Activated T-cell treated with anti-CD3 and anti-CD28 coated beads, Interleukin-2, amount 50 U/mL, for 72 hours (primary cell): ENCODE results near the gene UCN. TPM values are rescaled to one million over a fixed set of nuclear protein-coding genes. Genes with fewer than 3 reads are reported as not detected.
"Not testable (repeated sequence)": the region's sequence is repeated elsewhere in the genome, so short reads cannot be mapped to it uniquely, and the experiment has no call there.

Experiments used
- ATAC-seq, 2 donors: fragments of 150-1000 bp; cut with Tn5 transposase; replicated peaks in 1 of 2; 2 replicates each; pipeline ENCODE4 v1.10.0; 2021; ENCODE audit warnings: moderate library complexity in 2 of 2, mild to moderate bottlenecking in 1 of 2
- DNase-seq, 2 donors: peaks; one replicate each; pipeline ENCODE4 v3.0.0; 2021 to 2022; ENCODE audit warnings: mixed read lengths in 1 of 2
- H3K27ac Mint-ChIP-seq: one replicate; pipeline ENCODE4 v1.8.0; 2022; ENCODE audit warnings: mild to moderate bottlenecking, moderate library complexity, mixed read lengths
- H3K27me3 Mint-ChIP-seq: one replicate; pipeline ENCODE4 v1.8.0; 2022; ENCODE audit warnings: low read depth, mixed read lengths
- H3K36me3 Mint-ChIP-seq, 2 donors: one replicate each; pipeline ENCODE4 v1.8.0; 2022; ENCODE audit warnings: mixed read lengths in 2 of 2, mild to moderate bottlenecking in 1 of 2; ENCODE audit not compliant: insufficient read depth in 2 of 2
- H3K4me1 Mint-ChIP-seq: one replicate; pipeline ENCODE4 v1.8.0; 2022; ENCODE audit warnings: low read depth, mixed read lengths
- H3K4me3 Mint-ChIP-seq, 2 donors: one replicate each; pipeline ENCODE4 v1.8.0; 2022; ENCODE audit warnings: mild to moderate bottlenecking in 2 of 2, mixed read lengths in 2 of 2, moderate library complexity in 2 of 2
- H3K9me3 Mint-ChIP-seq, 2 donors: one replicate each; pipeline ENCODE4 v1.8.0; 2022; ENCODE audit warnings: mixed read lengths in 2 of 2
- total RNA-seq, 2 donors: library from RNA; stranded (reverse); gene quantifications; one replicate each; pipeline ENCODE4 v1.2.3, GENCODE V29; 2022

The UCN gene
- total RNA-seq, 2 donors from 2014 or later: 4.9 to 7.6 TPM

DNA sequence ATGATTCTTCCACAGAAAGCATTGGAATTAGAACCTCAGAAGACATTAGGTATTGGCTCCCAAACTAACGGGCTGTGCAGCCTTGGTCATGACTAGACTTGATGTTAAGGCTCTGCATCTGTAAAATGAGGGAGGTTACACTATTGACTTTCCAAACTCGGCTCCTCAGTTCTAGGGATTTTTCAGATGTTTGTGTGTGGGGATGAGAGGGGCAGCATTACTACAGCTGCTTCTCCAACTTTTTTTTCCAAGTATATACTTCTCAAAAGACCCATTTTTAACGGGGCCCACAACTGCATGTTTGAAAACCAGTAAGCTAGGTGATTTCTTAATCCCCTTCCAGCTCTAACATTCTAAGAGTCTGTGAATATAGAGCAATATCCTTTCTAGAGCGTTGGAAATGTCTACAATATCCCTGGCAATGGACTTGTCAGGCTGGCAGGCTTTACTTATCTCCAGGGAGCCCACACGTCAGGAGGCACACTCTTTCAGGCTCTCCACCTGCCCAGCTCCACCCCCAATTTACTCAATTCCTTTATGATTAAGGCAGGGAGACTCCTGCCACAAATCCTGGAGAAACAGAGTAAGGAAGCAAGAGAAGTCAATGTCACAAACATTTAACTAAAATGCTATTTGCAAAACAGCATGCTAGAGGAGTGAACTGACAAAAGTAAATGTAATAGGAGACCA is 15.5 kb upstream of the UCN start:
- peaks cover 10 to 19% of the 10 kb centered on the region in 2 donors for H3K36me3 Mint-ChIP-seq
- no peaks in the 10 kb centered on the region for H3K9me3 Mint-ChIP-seq
- ATAC-seq (no peak), DNase-seq (no peak)
- H3K4me1 Mint-ChIP-seq: peaks cover 23% of the 10 kb centered on the region
- peak overlapping the region; percentile 97 for H3K27ac Mint-ChIP-seq
- peak overlapping the region; percentile 95 to 99 for H3K4me3 Mint-ChIP-seq
- no peaks in the 10 kb centered on the region for H3K27me3 Mint-ChIP-seq

DNA sequence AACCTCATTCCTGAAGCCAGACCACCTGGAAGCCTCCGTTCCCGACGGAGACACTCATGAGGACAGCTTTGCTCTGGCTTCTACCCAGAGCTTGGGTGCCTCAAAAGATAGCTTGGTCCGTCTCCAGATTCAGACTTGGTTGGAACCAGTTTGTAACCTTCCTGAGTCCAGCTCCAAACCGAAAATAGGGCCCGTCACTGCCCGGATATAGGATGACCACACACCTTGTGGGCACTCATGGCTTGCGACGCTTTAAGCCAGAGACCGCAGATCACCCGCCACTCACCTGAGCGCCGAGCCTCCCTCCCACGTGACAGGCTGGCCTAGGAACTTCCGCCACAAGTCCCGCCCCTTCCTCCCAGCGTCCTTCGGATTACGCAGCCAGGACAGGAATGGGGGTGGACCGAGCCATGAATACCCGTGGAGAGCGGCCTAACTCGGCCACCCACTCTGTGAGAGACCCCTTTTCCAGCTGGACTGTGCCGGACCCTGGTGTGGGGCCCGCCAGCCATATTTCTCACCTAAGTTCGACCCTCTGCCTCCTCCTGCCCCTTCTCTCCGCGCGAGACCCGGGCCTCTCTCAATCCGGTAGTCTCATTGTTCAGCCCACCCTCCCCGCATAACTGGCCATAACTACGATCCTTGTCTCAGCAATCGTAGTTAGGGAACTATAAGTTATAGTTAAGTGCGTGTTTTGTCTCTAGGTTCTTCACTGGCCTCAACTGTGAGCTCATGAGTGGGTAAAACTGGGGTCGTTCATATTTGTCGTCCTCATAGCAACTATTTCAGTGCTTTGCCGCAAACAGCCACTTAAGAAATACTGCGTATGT is 14.7 kb upstream of the UCN start, which contains the start of gene MPV17:
Gene MPV17, minus strand, starts transcription at position 332 of the 830 bp plus-strand sequence. CDS start 580 bp downstream, outside the sequence.
- Mint-ChIP-seq H3K4me1 (peaks cover 23% of the 10 kb centered on the region), H3K27me3 (no peaks in the 10 kb centered on the region), H3K27ac (peak within 1 kb of the TSS; percentile 97), H3K4me3 (peak within 1 kb of the TSS; percentile 95 to 99), H3K36me3 (peaks cover 10 to 19% of the 10 kb centered on the region in 2 donors), H3K9me3 (no peaks in the 10 kb centered on the region)
- DNase-seq: peak; percentile 90 to 92
- peak; percentile 99 for ATAC-seq

DNA sequence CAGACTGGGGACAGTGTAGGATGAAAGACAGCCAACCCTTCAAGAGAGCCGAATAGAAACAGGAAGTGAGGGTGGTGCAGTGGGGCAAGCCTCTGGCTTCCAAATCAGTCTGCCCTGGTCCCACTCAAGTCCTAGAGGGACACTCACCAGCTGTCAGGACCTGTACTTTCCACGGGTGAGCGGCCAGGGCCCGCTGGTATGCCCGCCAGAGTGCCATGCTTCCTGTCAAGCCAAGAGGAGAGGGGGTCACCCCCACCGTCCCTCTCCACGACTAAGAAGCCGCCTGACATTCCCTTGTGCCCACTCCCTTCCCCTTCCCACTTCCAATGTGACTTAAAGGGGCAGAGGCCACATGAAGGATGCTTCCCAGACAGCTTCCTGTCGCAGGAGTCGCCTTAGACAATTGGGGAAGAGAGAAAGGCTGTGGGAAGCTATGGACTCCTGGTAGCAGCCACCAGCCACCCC is 14.1 kb upstream of the UCN start:
- H3K4me1 Mint-ChIP-seq: peaks cover 23% of the 10 kb centered on the region
- H3K36me3 Mint-ChIP-seq: peaks cover 8 to 19% of the 10 kb centered on the region in 2 donors
- peak overlapping the region; percentile 97 for H3K27ac Mint-ChIP-seq
- no peaks in the 10 kb centered on the region for H3K9me3 Mint-ChIP-seq
- DNase-seq: peak; percentile 16 to 29
- peak overlapping the region; percentile 95 to 99 for H3K4me3 Mint-ChIP-seq
- H3K27me3 Mint-ChIP-seq: no peaks in the 10 kb centered on the region
- ATAC-seq: peak; percentile 10 to 27

DNA sequence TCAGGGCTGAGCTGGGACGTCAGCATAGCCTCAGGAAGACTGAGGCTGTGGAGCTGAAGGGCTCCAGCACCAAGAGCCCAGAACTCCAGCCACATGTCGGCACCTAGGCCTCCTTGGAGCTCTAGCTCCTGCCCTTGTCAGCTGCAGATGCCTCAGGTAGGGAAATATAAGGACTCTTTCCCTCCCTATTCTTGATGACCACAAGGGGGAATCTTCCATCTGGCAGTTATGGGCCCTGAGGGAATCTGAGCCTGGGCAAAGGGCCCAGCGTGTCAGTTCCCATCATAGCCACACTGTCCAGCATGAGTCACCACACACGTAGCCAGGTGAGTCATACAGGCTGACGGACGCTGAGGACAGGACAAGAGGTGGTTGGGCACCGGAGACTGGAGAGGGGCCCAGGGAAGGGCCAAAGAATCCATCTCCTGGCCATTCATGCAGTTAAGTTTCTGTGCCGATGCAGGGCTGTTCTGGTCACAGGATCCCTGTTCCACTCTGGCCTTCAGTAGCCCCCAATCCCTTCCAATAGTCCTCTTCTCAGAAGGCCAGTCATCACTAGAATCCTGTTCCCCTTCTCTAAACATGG is 12.8 kb upstream of the UCN start:
- H3K36me3 Mint-ChIP-seq: peaks cover 3 to 10% of the 10 kb centered on the region in 2 donors
- no peaks in the 10 kb centered on the region for H3K9me3 Mint-ChIP-seq
- H3K4me1 Mint-ChIP-seq: peaks cover 23% of the 10 kb centered on the region
- ATAC-seq (no peak), DNase-seq (peak in 1 of 2 donors; percentile 12)
- H3K27ac Mint-ChIP-seq: no peak overlapping the region
- H3K4me3 Mint-ChIP-seq: peak overlapping the region; percentile 95 to 99
- no peaks in the 10 kb centered on the region for H3K27me3 Mint-ChIP-seq

GRCh38 chr2:27319839-27320238 is 11.6 kb upstream of the UCN start:
- not testable (repeated sequence) for H3K27ac Mint-ChIP-seq, ATAC-seq, H3K4me3 Mint-ChIP-seq, DNase-seq, H3K27me3 Mint-ChIP-seq, H3K9me3 Mint-ChIP-seq, H3K36me3 Mint-ChIP-seq
- peaks cover 23% of the 10 kb centered on the region for H3K4me1 Mint-ChIP-seq

DNA sequence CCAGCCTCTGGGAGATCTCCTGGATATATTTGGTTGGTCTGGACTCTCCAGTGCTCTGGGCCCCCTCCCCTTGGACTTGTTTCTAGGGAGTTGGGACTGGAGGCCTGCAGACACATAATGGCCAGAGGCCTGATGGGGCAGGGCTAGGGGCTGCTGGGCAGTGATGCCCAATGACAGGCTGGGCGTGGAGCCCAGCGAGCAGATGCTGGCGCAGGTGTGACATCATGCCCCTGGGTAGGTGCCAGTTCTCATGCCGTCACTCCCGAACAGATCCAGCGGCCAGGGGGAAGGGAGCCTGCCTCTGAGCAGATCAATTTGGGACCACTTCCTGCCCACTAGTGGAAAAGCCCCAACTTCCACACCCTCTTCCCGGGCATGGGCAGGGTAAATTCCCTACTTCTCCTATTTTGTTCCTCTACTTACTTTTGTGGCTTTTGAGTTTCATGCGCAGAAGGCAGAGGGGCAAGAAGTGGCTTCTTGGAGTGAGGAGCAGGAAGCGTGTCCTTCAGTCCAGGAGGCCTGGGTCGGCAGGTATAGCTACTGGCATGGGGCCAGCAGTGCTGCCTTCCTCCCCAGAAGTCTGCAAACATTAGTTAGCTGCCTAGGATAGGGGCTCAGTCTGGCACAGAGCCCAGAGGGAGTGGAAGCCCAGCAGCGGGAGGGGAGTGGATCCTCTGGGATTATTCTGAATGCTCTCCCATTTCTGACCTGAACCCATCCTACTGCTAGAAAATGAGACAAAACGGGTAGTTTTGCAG is 8.6 kb upstream of the UCN start:
- H3K9me3 Mint-ChIP-seq: no peaks in the 10 kb centered on the region
- H3K36me3 Mint-ChIP-seq: peaks cover 0 to 1% of the 10 kb centered on the region in 2 donors
- no peak overlapping the region for H3K4me3 Mint-ChIP-seq
- no peaks in the 10 kb centered on the region for H3K27me3 Mint-ChIP-seq
- DNase-seq: no peak
- ATAC-seq: no peak
- H3K27ac Mint-ChIP-seq: no peak overlapping the region
- H3K4me1 Mint-ChIP-seq: peaks cover 9% of the 10 kb centered on the region

- H3K36me3 Mint-ChIP-seq: peaks cover 0 to 1% of the 10 kb centered on the region in 2 donors
- H3K27ac Mint-ChIP-seq: no peak overlapping the region
- H3K27me3 Mint-ChIP-seq: no peaks in the 10 kb centered on the region
- no peak overlapping the region for H3K4me3 Mint-ChIP-seq
- H3K9me3 Mint-ChIP-seq: no peaks in the 10 kb centered on the region
- DNase-seq (no peak), ATAC-seq (no peak)
- H3K4me1 Mint-ChIP-seq: no peaks in the 10 kb centered on the region
Observed at GRCh38 chr2:27315122-27315521, 6.9 kb upstream of the UCN start.

- H3K36me3 Mint-ChIP-seq: peaks cover 2 to 3% of the 10 kb centered on the region in 2 donors
- ATAC-seq (no peak), DNase-seq (no peak)
- H3K9me3 Mint-ChIP-seq: no peaks in the 10 kb centered on the region
- no peaks in the 10 kb centered on the region for H3K27me3 Mint-ChIP-seq
- no peak overlapping the region for H3K4me3 Mint-ChIP-seq
- H3K27ac Mint-ChIP-seq: no peak overlapping the region
- H3K4me1 Mint-ChIP-seq: no peaks in the 10 kb centered on the region
Observed at GRCh38 chr2:27314709-27315108, 6.5 kb upstream of the UCN start.

DNA sequence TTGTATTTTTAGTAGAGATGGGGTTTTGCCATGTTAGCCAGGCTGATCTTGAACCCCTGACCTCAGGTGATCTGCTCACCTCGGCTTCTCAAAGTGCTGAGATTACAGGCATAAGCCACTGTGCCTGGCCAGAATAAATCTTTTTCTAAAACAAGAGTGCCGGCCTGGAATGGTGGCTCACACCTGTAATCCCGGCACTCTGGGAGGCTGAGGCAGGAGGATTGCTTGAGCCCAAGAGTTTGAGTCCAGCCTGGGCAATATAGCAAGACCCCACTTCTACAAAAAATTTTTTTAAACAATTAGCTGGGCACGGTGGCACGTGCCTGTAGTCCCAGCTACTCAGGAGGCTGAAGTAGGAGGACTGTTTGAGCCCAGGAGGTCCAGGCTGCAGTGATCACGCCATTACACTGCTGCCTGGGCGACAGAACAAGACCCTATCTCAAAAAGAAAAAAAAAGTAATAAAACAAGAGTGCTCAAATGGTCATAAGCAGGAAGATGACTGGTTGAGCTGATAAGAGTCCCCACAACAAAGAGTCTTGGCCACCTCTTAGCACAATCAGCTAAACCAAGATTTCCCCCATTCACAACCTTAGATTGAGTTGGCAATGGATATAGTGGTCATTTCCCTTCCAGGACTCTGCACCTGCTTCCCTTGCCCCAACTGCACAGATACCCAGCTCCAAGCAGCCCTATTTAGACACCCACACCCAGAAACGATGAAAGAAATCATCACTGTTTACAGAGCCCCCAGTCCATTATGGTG is 5.8 kb upstream of the UCN start:
- ATAC-seq (no peak), DNase-seq (no peak)
- H3K4me1 Mint-ChIP-seq: no peaks in the 10 kb centered on the region
- no peak overlapping the region for H3K4me3 Mint-ChIP-seq
- H3K9me3 Mint-ChIP-seq: no peaks in the 10 kb centered on the region
- H3K27ac Mint-ChIP-seq: no peak overlapping the region
- peaks cover 3 to 7% of the 10 kb centered on the region in 2 donors for H3K36me3 Mint-ChIP-seq
- H3K27me3 Mint-ChIP-seq: no peaks in the 10 kb centered on the region

DNA sequence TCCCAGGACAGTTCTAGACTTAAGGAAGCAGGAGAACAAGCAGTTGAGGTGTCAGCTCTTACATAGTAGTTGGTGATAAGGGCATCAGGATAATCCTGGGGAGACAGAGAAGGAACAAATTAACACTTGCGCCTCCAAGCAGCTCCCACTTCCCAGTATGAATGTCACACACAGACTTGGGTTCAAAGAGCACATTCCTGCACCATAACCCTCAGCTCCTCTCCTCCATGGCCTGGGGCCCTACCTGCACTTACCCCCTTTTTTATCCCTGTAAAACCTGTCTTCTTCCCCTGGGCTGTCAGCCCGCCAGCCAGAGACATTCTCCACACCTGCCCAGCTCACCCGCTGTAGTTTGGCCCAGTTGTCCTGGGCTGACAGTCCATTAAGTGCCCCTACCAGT is 3.9 kb upstream of the UCN start:
- no peak for DNase-seq
- no peaks in the 10 kb centered on the region for H3K4me1 Mint-ChIP-seq
- H3K27ac Mint-ChIP-seq: no peak overlapping the region
- no peaks in the 10 kb centered on the region for H3K9me3 Mint-ChIP-seq
- H3K36me3 Mint-ChIP-seq: peaks cover 3 to 7% of the 10 kb centered on the region in 2 donors
- H3K4me3 Mint-ChIP-seq: no peak overlapping the region
- ATAC-seq: no peak
- no peaks in the 10 kb centered on the region for H3K27me3 Mint-ChIP-seq

- no peak overlapping the region for H3K4me3 Mint-ChIP-seq
- H3K27me3 Mint-ChIP-seq: peaks cover 15% of the 10 kb centered on the region
- DNase-seq (no peak), ATAC-seq (no peak)
- H3K9me3 Mint-ChIP-seq: no peaks in the 10 kb centered on the region
- H3K27ac Mint-ChIP-seq: no peak overlapping the region
- peaks cover 3 to 7% of the 10 kb centered on the region in 2 donors for H3K36me3 Mint-ChIP-seq
- H3K4me1 Mint-ChIP-seq: no peaks in the 10 kb centered on the region
Observed at GRCh38 chr2:27309651-27310050, 1.4 kb upstream of the UCN start.
